ENCODE results near the gene NCMAP.

NCMAP gene

GRCh38 chr1:24568475-24568874 lies 12.6 kb downstream of the NCMAP start:
- no peak for DNase-seq (ENCODE audit: low read depth)
- no peak for TF ChIP-seq CTCF (conservative IDR thresholded peaks at IDR 0.05; ENCODE audit: control insufficient read depth, insufficient read depth, low read depth, low read length)
- H3K4me3 ChIP-seq (ENCODE audit: control insufficient read depth, low read depth, low read length): no peak overlapping the region

- DNase-seq (ENCODE audit: low read depth): no peak
- H3K4me3 ChIP-seq (ENCODE audit: control insufficient read depth, low read depth, low read length): no peak overlapping the region
- TF ChIP-seq CTCF (conservative IDR thresholded peaks at IDR 0.05; ENCODE audit: control insufficient read depth, insufficient read depth, low read depth, low read length): no peak
These were observed 14.6 kb downstream of the NCMAP start for GRCh38 chr1:24570265-24571125.

- no peak overlapping the region for H3K4me3 ChIP-seq (ENCODE audit: control insufficient read depth, low read depth, low read length)
- no peak for DNase-seq (ENCODE audit: low read depth)
- TF ChIP-seq CTCF (conservative IDR thresholded peaks at IDR 0.05; ENCODE audit: control insufficient read depth, insufficient read depth, low read depth, low read length): no peak
These were observed 16.4 kb downstream of the NCMAP start for GRCh38 chr1:24572301-24572700.

GRCh38 chr1:24575905-24576587 lies 20.2 kb downstream of the NCMAP start:
- no peak overlapping the region for H3K4me3 ChIP-seq (ENCODE audit: control insufficient read depth, low read depth, low read length)
- TF ChIP-seq CTCF (conservative IDR thresholded peaks at IDR 0.05; ENCODE audit: control insufficient read depth, insufficient read depth, low read depth, low read length): no peak
- no peak for DNase-seq (ENCODE audit: low read depth)

GRCh38 chr1:24578846-24579245 lies 23.0 kb downstream of the NCMAP start:
- no peak for DNase-seq (ENCODE audit: low read depth)
- TF ChIP-seq CTCF (conservative IDR thresholded peaks at IDR 0.05; ENCODE audit: control insufficient read depth, insufficient read depth, low read depth, low read length): no peak
- H3K4me3 ChIP-seq (ENCODE audit: control insufficient read depth, low read depth, low read length): no peak overlapping the region

- no peak for TF ChIP-seq CTCF (conservative IDR thresholded peaks at IDR 0.05; ENCODE audit: control insufficient read depth, insufficient read depth, low read depth, low read length)
- H3K4me3 ChIP-seq (ENCODE audit: control insufficient read depth, low read depth, low read length): no peak overlapping the region
- no peak for DNase-seq (ENCODE audit: low read depth)
These were observed 24.9 kb downstream of the NCMAP start for GRCh38 chr1:24580756-24581155.

All from fibroblast of mammary gland (primary cell).